Type B pancreatic cell (in vitro differentiated cells): ENCODE results near the gene USP13. TPM values are rescaled to one million over a fixed set of nuclear protein-coding genes. Genes with fewer than 3 reads are reported as not detected.

Source experiments
- DNase-seq: peaks from one replicate; pipeline ENCODE4 v3.0.0; 2021; ENCODE audit warnings: mixed read lengths; ENCODE audit not compliant: unreplicated experiment; ENCODE audit errors: extremely low spot score
- H3K27ac Mint-ChIP-seq: 2 replicates; pipeline ENCODE4 v1.8.0; 2021; ENCODE audit warnings: mild to moderate bottlenecking, mixed read lengths
- H3K27me3 Mint-ChIP-seq: 2 replicates; pipeline ENCODE4 v1.8.0; 2021; ENCODE audit warnings: mixed read lengths
- H3K36me3 Mint-ChIP-seq: 2 replicates; pipeline ENCODE4 v1.8.0; 2021; ENCODE audit warnings: mixed read lengths
- H3K4me1 Mint-ChIP-seq: one replicate; pipeline ENCODE4 v1.8.0; 2021; ENCODE audit warnings: mixed read lengths; ENCODE audit not compliant: unreplicated experiment
- H3K4me3 Mint-ChIP-seq: 2 replicates; pipeline ENCODE4 v1.8.0; 2021; ENCODE audit warnings: mild to moderate bottlenecking, mixed read lengths
- H3K9me3 Mint-ChIP-seq: 2 replicates; pipeline ENCODE4 v1.8.0; 2021; ENCODE audit warnings: mixed read lengths
- CTCF ChIP-seq: fragments of 200-600 bp; sonication (generic); conservative IDR thresholded peaks from 2 replicates; pipeline ENCODE4 v1.5.0; 2021; ENCODE audit warnings: antibody characterized with exemption, mild to moderate bottlenecking
- total RNA-seq: library from RNA; stranded (reverse); gene quantifications from 2 replicates; pipeline ENCODE4 v1.2.1, GENCODE V29; 2021; ENCODE audit warnings: low replicate concordance

USP13 gene
- total RNA-seq, 1 donor from 2014 or later: 18.3 TPM

DNA sequence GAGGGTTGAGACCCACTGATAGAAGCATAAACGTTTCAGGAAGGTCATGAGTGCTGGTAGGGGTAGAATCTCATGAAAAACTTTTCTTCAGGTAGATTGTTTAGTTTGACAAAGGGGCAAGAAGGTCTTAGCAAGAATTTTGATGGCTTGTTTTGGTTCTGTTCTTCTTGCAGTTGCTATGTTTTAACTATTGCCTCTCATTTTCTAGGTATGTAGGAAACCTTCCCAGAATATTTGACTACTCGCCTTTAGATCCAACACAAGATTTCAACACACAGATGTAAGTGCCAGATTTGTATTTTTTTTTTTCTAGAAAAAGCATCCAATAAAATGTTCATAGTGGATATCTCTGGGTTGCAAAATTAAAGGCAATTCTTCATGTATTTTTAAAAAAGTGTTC is 77.1 kb downstream of the USP13 start:
- TF ChIP-seq CTCF: no peak
- Mint-ChIP-seq H3K4me1 (no peaks in the 10 kb centered on the region), H3K27ac (no peak overlapping the region), H3K27me3 (no peaks in the 10 kb centered on the region), H3K4me3 (no peak overlapping the region), H3K36me3 (peaks cover 26% of the 10 kb centered on the region), H3K9me3 (no peaks in the 10 kb centered on the region)
- no peak for DNase-seq

DNA sequence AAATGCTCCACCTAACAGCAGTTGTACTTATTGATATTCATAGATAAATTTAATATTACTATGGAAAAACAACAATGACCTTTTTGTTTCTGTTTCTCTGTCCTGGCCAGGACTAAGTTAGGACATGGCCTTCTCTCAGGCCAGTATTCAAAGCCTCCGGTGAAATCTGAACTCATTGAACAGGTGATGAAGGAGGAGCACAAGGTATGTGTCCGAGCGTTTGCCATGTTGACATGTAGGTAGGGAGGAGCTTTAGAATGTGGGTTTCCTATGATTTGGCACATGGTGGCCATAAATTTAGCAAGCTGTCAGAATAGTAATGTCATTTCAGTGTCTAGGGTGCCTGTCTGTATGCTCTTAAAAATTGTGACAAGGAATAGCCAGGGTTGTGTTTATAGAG is 77.7 kb downstream of the USP13 start:
- no peaks in the 10 kb centered on the region for H3K4me1 Mint-ChIP-seq
- H3K9me3 Mint-ChIP-seq: no peaks in the 10 kb centered on the region
- H3K36me3 Mint-ChIP-seq: peaks cover 26% of the 10 kb centered on the region
- no peak overlapping the region for H3K27ac Mint-ChIP-seq
- no peak for DNase-seq
- H3K27me3 Mint-ChIP-seq: no peaks in the 10 kb centered on the region
- no peak for TF ChIP-seq CTCF
- no peak overlapping the region for H3K4me3 Mint-ChIP-seq

GRCh38 chr3:179731544-179731943 is 78.7 kb downstream of the USP13 start:
- Mint-ChIP-seq H3K36me3 (peaks cover 17% of the 10 kb centered on the region), H3K4me3 (no peak overlapping the region), H3K4me1 (no peaks in the 10 kb centered on the region), H3K27me3 (no peaks in the 10 kb centered on the region), H3K9me3 (no peaks in the 10 kb centered on the region), H3K27ac (no peak overlapping the region)
- no peak for DNase-seq
- TF ChIP-seq CTCF: no peak

DNA sequence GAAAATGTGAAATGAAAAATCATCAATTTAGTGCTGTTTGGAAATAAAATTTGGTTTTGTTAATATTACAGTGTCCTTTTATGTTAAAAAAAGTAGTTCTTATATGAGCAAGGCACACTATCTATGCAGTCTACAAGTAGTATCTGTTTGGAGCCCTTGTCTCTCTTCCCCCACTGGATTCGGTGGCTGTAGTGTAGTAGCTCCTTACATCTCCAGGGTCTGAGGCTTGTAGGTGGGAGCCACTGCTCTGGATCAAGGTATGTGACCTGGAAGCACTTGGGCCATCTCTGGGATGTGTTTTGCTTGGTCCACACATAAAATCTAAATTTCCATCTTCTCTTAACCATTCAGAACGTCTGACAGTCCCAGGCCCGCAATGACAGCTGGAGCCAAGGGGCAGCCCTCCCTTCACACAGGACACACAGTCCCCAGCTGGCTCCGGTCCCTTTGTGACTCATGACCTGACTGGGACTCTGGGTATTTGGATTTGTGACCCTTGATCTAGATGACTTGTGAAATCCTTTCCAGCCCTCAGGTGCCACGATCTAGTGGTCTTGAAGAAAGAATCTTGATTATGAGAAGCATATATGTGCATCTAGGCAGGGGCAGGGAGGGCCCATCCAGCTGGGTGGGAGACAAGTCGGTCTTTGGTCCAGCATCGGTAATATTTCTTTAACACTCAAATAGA is 80.0 kb downstream of the USP13 start:
- no peaks in the 10 kb centered on the region for H3K4me1 Mint-ChIP-seq
- H3K36me3 Mint-ChIP-seq: peaks cover 17% of the 10 kb centered on the region
- TF ChIP-seq CTCF: no peak
- DNase-seq: no peak
- no peaks in the 10 kb centered on the region for H3K27me3 Mint-ChIP-seq
- no peak overlapping the region for H3K27ac Mint-ChIP-seq
- H3K4me3 Mint-ChIP-seq: no peak overlapping the region
- H3K9me3 Mint-ChIP-seq: no peaks in the 10 kb centered on the region

DNA sequence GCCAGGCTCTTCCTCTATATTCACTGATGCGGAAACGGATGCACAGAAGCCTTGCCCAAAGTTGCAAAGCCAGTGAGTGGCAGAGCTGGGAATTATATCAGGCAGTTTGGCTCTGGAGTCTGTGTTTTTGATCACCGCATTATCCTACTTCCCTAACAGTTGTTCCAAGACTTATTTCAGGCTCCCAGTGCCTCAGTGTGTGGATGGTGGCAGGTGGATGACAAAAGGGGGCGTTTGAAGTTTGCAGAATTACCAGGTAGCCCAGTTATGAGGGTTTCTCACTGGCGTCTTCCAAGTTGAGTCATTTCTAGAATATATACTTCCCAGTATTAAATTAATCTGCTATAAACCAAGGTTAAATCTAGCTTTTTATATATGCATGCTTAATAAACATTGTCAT is 81.0 kb downstream of the USP13 start:
- no peaks in the 10 kb centered on the region for H3K4me1 Mint-ChIP-seq
- H3K4me3 Mint-ChIP-seq: no peak overlapping the region
- no peak for DNase-seq
- peaks cover 17% of the 10 kb centered on the region for H3K36me3 Mint-ChIP-seq
- H3K9me3 Mint-ChIP-seq: no peaks in the 10 kb centered on the region
- no peaks in the 10 kb centered on the region for H3K27me3 Mint-ChIP-seq
- H3K27ac Mint-ChIP-seq: no peak overlapping the region
- TF ChIP-seq CTCF: no peak
